HEK293 (cell line): ENCODE measurements around the gene MTARC2.

ENCODE experiments used
- CTCF ChIA-PET: fragments of 350-600 bp; formaldehyde crosslinking; extraction: SDS; loops from one replicate; lab custom pipeline; 2021; ENCODE audit warnings: antibody characterized with exemption; lab: Yijun Ruan, JAX
- POLR2A ChIA-PET: fragments of 300-600 bp; formaldehyde crosslinking; extraction: SDS; loops from one replicate; lab custom pipeline; 2020; ENCODE audit warnings: antibody characterized with exemption, inconsistent platforms; lab: Yijun Ruan, JAX
- H3K27ac ChIP-seq: fragments of 200-500 bp; sonication (Bioruptor generic); 2 replicates; pipeline ENCODE4 v1.5.1; 2014; ENCODE audit warnings: low read depth, low read length, control low read depth, inconsistent platforms; ENCODE audit errors: extremely low read depth
- H3K36me3 ChIP-seq, 2 experiments: fragments of 200-500 bp in 1 of 2; sonication (Bioruptor generic) in 1 of 2; 1 replicate in 1 of 2; 2 replicates in 1 of 2; pipeline ENCODE4 v1.5.1; 2014 to 2017; ENCODE audit warnings: inconsistent platforms in 2 of 2, low read length in 2 of 2; ENCODE audit not compliant: control insufficient read depth in 2 of 2, insufficient read depth in 1 of 2
- H3K4me1 ChIP-seq: fragments of 200-500 bp; sonication (Bioruptor generic); 2 replicates; pipeline ENCODE4 v1.5.1; 2014; ENCODE audit warnings: mild to moderate bottlenecking, low read length, inconsistent platforms; ENCODE audit not compliant: control insufficient read depth, insufficient read depth
- H3K4me3 ChIP-seq: 2 replicates; pipeline ENCODE4 v1.5.1; 2011; ENCODE audit warnings: low read depth, mild to moderate bottlenecking, control low read depth, low read length, moderate library complexity
- H3K9me3 ChIP-seq: fragments of 200-500 bp; sonication (Bioruptor generic); 2 replicates; pipeline ENCODE4 v1.5.1; 2014; ENCODE audit warnings: low read depth, low read length, inconsistent platforms; ENCODE audit not compliant: control insufficient read depth, insufficient read depth
- GLIS1 ChIP-seq: fragments of 450-650 bp; formaldehyde crosslinking; IDR thresholded peaks from 2 replicates; pipeline ENCODE4 v1.5.1; 2016; ENCODE audit warnings: missing biosample characterization, missing genetic modification characterization
- MEIS1 ChIP-seq: sonication (generic); formaldehyde crosslinking; IDR thresholded peaks from 2 replicates; pipeline ENCODE4 v1.8.1; 2022; ENCODE audit warnings: missing genetic modification reagents, mild to moderate bottlenecking, borderline replicate concordance
- YY1 ChIP-seq: fragments of 450-650 bp; formaldehyde crosslinking; IDR thresholded peaks from 2 replicates; pipeline ENCODE4 v1.5.1; 2018; ENCODE audit warnings: missing biosample characterization, missing genetic modification characterization
- ZBTB17 ChIP-seq: fragments of 450-650 bp; formaldehyde crosslinking; IDR thresholded peaks from 2 replicates; pipeline ENCODE4 v1.5.1; 2016; ENCODE audit warnings: missing biosample characterization, missing genetic modification characterization
- ZNF175 ChIP-seq: fragments of 450-650 bp; formaldehyde crosslinking; IDR thresholded peaks from 2 replicates; pipeline ENCODE4 v1.5.1; 2016; ENCODE audit warnings: missing biosample characterization, missing genetic modification characterization
- ZNF202 ChIP-seq: fragments of 450-650 bp; formaldehyde crosslinking; IDR thresholded peaks from 2 replicates; pipeline ENCODE4 v1.5.1; 2016; ENCODE audit warnings: missing biosample characterization, missing genetic modification characterization, borderline replicate concordance
- ZNF571 ChIP-seq: fragments of 450-650 bp; formaldehyde crosslinking; IDR thresholded peaks from 2 replicates; pipeline ENCODE4 v1.5.0; 2017; ENCODE audit warnings: missing biosample characterization, missing genetic modification characterization
- ZNF623 ChIP-seq: fragments of 450-650 bp; formaldehyde crosslinking; IDR thresholded peaks from 2 replicates; pipeline ENCODE4 v1.5.1; 2016; ENCODE audit warnings: missing biosample characterization, missing genetic modification characterization
- ZNF792 ChIP-seq: fragments of 450-650 bp; formaldehyde crosslinking; IDR thresholded peaks from 2 replicates; pipeline ENCODE4 v1.5.1; 2016; ENCODE audit warnings: missing biosample characterization, missing genetic modification characterization
- TF ChIP-seq, protein P1 (sequence below): fragments of 450-650 bp; formaldehyde crosslinking; conservative IDR thresholded peaks from 2 replicates; pipeline ENCODE4 v1.5.1; 2016; ENCODE audit warnings: low read depth, missing biosample characterization, missing genetic modification characterization
- TF ChIP-seq, protein P2 (sequence below): fragments of 450-650 bp; formaldehyde crosslinking; IDR thresholded peaks from 2 replicates; pipeline ENCODE4 v1.5.1; 2016; ENCODE audit warnings: missing biosample characterization, missing genetic modification characterization
- TF ChIP-seq, protein P3 (sequence below): fragments of 450-650 bp; formaldehyde crosslinking; IDR thresholded peaks from 2 replicates; pipeline ENCODE4 v1.5.1; 2016; ENCODE audit warnings: missing biosample characterization, missing genetic modification characterization
- TF ChIP-seq, protein P4 (sequence below): fragments of 450-650 bp; formaldehyde crosslinking; IDR thresholded peaks from 2 replicates; pipeline ENCODE4; 2016; ENCODE audit warnings: missing biosample characterization, missing genetic modification characterization
- TF ChIP-seq, protein P5 (sequence below): fragments of 450-650 bp; formaldehyde crosslinking; IDR thresholded peaks from 2 replicates; pipeline ENCODE4 v1.5.1; 2017; ENCODE audit warnings: missing biosample characterization, missing genetic modification characterization

Gene MTARC2

DNA sequence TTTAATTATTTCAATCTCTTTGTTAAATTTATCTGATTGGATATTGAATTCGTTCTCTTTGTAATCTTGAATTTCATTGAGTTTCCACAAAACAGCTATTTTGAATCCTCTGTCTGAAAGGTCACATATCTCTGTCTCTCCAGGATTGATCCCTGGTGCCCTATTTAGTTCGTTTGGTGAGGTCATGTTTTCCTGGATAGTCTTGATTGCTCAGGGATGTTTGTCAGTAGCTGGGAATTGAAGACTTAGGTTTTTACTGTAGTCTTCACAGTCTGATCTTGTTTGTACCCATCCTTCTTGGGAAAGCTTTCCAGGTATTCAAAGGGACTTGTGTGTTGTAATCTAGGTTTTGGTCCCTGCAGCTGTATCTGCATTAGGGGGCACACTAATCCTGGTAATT lies 6.8 kb upstream of the MTARC2 start (continued):
- TF ChIP-seq, protein P1, sequence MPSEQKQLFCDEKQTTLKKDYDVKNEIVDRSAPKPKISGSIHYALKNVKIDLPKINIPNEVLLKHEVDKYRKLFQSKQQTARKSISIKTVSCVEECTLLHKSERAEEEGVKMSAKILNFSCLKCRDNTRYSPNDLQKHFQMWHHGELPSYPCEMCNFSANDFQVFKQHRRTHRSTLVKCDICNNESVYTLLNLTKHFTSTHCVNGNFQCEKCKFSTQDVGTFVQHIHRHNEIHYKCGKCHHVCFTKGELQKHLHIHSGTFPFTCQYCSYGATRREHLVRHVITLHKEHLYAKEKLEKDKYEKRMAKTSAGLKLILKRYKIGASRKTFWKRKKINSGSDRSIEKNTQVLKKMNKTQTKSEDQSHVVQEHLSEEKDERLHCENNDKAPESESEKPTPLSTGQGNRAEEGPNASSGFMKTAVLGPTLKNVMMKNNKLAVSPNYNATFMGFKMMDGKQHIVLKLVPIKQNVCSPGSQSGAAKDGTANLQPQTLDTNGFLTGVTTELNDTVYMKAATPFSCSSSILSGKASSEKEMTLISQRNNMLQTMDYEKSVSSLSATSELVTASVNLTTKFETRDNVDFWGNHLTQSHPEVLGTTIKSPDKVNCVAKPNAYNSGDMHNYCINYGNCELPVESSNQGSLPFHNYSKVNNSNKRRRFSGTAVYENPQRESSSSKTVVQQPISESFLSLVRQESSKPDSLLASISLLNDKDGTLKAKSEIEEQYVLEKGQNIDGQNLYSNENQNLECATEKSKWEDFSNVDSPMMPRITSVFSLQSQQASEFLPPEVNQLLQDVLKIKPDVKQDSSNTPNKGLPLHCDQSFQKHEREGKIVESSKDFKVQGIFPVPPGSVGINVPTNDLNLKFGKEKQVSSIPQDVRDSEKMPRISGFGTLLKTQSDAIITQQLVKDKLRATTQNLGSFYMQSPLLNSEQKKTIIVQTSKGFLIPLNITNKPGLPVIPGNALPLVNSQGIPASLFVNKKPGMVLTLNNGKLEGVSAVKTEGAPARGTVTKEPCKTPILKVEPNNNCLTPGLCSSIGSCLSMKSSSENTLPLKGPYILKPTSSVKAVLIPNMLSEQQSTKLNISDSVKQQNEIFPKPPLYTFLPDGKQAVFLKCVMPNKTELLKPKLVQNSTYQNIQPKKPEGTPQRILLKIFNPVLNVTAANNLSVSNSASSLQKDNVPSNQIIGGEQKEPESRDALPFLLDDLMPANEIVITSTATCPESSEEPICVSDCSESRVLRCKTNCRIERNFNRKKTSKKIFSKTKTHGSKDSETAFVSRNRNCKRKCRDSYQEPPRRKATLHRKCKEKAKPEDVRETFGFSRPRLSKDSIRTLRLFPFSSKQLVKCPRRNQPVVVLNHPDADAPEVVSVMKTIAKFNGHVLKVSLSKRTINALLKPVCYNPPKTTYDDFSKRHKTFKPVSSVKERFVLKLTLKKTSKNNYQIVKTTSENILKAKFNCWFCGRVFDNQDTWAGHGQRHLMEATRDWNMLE (tag by site-specific recombination) = no peak
- TF ChIP-seq, protein P2, sequence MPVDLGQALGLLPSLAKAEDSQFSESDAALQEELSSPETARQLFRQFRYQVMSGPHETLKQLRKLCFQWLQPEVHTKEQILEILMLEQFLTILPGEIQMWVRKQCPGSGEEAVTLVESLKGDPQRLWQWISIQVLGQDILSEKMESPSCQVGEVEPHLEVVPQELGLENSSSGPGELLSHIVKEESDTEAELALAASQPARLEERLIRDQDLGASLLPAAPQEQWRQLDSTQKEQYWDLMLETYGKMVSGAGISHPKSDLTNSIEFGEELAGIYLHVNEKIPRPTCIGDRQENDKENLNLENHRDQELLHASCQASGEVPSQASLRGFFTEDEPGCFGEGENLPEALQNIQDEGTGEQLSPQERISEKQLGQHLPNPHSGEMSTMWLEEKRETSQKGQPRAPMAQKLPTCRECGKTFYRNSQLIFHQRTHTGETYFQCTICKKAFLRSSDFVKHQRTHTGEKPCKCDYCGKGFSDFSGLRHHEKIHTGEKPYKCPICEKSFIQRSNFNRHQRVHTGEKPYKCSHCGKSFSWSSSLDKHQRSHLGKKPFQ (tag by site-specific recombination) = no peak
- TF ChIP-seq, protein P3, sequence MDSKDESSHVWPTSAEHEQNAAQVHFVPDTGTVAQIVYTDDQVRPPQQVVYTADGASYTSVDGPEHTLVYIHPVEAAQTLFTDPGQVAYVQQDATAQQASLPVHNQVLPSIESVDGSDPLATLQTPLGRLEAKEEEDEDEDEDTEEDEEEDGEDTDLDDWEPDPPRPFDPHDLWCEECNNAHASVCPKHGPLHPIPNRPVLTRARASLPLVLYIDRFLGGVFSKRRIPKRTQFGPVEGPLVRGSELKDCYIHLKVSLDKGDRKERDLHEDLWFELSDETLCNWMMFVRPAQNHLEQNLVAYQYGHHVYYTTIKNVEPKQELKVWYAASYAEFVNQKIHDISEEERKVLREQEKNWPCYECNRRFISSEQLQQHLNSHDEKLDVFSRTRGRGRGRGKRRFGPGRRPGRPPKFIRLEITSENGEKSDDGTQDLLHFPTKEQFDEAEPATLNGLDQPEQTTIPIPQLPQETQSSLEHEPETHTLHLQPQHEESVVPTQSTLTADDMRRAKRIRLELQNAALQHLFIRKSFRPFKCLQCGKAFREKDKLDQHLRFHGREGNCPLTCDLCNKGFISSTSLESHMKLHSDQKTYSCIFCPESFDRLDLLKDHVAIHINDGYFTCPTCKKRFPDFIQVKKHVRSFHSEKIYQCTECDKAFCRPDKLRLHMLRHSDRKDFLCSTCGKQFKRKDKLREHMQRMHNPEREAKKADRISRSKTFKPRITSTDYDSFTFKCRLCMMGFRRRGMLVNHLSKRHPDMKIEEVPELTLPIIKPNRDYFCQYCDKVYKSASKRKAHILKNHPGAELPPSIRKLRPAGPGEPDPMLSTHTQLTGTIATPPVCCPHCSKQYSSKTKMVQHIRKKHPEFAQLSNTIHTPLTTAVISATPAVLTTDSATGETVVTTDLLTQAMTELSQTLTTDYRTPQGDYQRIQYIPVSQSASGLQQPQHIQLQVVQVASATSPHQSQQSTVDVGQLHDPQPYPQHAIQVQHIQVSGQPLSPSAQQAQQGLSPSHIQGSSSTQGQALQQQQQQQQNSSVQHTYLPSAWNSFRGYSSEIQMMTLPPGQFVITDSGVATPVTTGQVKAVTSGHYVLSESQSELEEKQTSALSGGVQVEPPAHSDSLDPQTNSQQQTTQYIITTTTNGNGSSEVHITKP (tag by site-specific recombination) = no peak
- TF ChIP-seq ZBTB17 (tag by site-specific recombination) = no peak

DNA sequence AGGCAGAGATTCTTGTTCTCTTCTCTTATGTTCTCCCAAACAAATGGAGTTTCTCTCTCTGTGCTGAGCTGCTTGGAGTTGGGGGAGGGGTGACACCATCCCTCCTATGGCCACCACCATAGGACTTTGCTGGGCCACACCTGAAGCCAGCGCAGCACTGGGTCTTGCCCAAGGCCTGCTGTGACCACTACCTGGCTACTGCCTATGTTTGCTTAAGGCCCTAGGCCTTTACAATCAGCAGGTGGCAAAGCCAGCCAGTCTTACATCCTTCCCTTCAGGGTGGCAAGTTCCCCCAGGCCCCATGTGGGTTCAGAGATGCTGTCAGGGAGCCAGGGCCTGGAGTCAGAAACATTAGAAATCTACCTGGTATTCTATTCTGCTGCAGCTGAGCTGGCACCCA lies 6.3 kb upstream of the MTARC2 start:
- POLR2A ChIA-PET = no interaction called here
- Histone ChIP-seq H3K9me3 (no peaks in the 10 kb centered on the region), H3K4me1 (no peaks in the 10 kb centered on the region), H3K4me3 (no peak overlapping the region), H3K36me3 (no peaks in the 10 kb centered on the region), H3K27ac (no peak overlapping the region)
- CTCF ChIA-PET = interaction anchor here (1.1 to 1.3 kb wide), 2 partner anchors 9 to 16 kb away, joined by 5 to 9 read pairs; no protein-coding TSS in a partner anchor
- TF ChIP-seq ZNF792 (no peak), GLIS1 (tag by site-specific recombination) (no peak), ZNF571 (no peak), ZNF175 (tag by site-specific recombination) (no peak), MEIS1 (CRISPR knock-in tag) (no peak), ZNF202 (tag by site-specific recombination) (no peak), ZNF623 (tag by site-specific recombination) (no peak), YY1 (tag by site-specific recombination) (no peak)
- TF ChIP-seq, protein P4, sequence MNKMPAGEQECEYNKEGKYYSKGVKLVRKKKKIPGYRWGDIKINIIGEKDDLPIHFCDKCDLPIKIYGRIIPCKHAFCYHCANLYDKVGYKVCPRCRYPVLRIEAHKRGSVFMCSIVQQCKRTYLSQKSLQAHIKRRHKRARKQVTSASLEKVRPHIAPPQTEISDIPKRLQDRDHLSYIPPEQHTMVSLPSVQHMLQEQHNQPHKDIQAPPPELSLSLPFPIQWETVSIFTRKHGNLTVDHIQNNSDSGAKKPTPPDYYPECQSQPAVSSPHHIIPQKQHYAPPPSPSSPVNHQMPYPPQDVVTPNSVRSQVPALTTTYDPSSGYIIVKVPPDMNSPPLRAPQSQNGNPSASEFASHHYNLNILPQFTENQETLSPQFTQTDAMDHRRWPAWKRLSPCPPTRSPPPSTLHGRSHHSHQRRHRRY (tag by site-specific recombination) = no peak
- TF ChIP-seq, protein P5, sequence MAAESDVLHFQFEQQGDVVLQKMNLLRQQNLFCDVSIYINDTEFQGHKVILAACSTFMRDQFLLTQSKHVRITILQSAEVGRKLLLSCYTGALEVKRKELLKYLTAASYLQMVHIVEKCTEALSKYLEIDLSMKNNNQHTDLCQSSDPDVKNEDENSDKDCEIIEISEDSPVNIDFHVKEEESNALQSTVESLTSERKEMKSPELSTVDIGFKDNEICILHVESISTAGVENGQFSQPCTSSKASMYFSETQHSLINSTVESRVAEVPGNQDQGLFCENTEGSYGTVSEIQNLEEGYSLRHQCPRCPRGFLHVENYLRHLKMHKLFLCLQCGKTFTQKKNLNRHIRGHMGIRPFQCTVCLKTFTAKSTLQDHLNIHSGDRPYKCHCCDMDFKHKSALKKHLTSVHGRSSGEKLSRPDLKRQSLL (tag by site-specific recombination) = no peak
